WTC11 (cell line): ENCODE results near the gene SEPTIN8. TPM values are rescaled to one million over a fixed set of nuclear protein-coding genes. Genes with fewer than 3 reads are reported as not detected.
A peak's percentile ranks its signal among the peaks of the same experiment; 100 is the strongest.

Source experiments
- ATAC-seq: fragments of 200-7000 bp; cut with Tn5 transposase; 2 replicates; pipeline ENCODE4 v1.10.0; 2021; ENCODE audit warnings: mild to moderate bottlenecking, moderate library complexity
- CTCF ChIA-PET: fragments of 300-600 bp; sonication (Branson Sonifier 250); formaldehyde crosslinking; loops from one replicate; lab custom pipeline; 2021; ENCODE audit warnings: antibody characterized with exemption; lab: Charles Lee
- POLR2A ChIA-PET: fragments of 350-600 bp; sonication (Branson Sonifier 250); formaldehyde crosslinking; loops from one replicate; lab custom pipeline; 2021; ENCODE audit warnings: antibody characterized with exemption; lab: Charles Lee
- DNase-seq: peaks from one replicate; pipeline ENCODE4 v3.0.0; 2021; ENCODE audit warnings: low spot score
- H3K27ac Mint-ChIP-seq: 2 replicates; pipeline ENCODE4 v1.8.0; 2021; ENCODE audit warnings: mixed read lengths
- H3K27me3 Mint-ChIP-seq: 2 replicates; pipeline ENCODE4 v1.8.0; 2021; ENCODE audit warnings: low read depth, mild to moderate bottlenecking, moderate library complexity, mixed read lengths
- H3K36me3 Mint-ChIP-seq: 2 replicates; pipeline ENCODE4 v1.8.0; 2021; ENCODE audit warnings: mixed read lengths
- H3K4me1 Mint-ChIP-seq: 2 replicates; pipeline ENCODE4 v1.8.0; 2022; ENCODE audit warnings: mixed read lengths
- H3K4me3 Mint-ChIP-seq: 2 replicates; pipeline ENCODE4 v1.8.0; 2021; ENCODE audit warnings: mild to moderate bottlenecking, moderate library complexity, mixed read lengths
- H3K9me3 Mint-ChIP-seq: 2 replicates; pipeline ENCODE4 v1.8.0; 2021; ENCODE audit warnings: mixed read lengths
- ATF1 ChIP-seq: sonication (generic); formaldehyde crosslinking; IDR thresholded peaks from 2 replicates; pipeline ENCODE4 v1.8.1; 2023; ENCODE audit warnings: mild to moderate bottlenecking, moderate library complexity, missing genetic modification reagents
- ESRRA ChIP-seq: sonication (generic); formaldehyde crosslinking; IDR thresholded peaks from 2 replicates; pipeline ENCODE4 v1.8.1; 2022; ENCODE audit warnings: mild to moderate bottlenecking, missing genetic modification reagents, borderline replicate concordance
- FOXP1 ChIP-seq: sonication (generic); formaldehyde crosslinking; IDR thresholded peaks from 2 replicates; pipeline ENCODE4 v1.8.0; 2022; ENCODE audit warnings: missing genetic modification reagents, mild to moderate bottlenecking, moderate library complexity, borderline replicate concordance
- GABPB1 ChIP-seq: sonication (generic); formaldehyde crosslinking; IDR thresholded peaks from 2 replicates; pipeline ENCODE4 v1.8.1; 2023; ENCODE audit warnings: mild to moderate bottlenecking, missing genetic modification reagents
- NFE2L1 ChIP-seq: sonication (generic); formaldehyde crosslinking; IDR thresholded peaks from 2 replicates; pipeline ENCODE4 v1.8.1; 2023; ENCODE audit warnings: missing genetic modification reagents
- NFYB ChIP-seq: sonication (generic); formaldehyde crosslinking; conservative IDR thresholded peaks from 2 replicates; pipeline ENCODE4 v1.8.0; 2022; ENCODE audit warnings: low read depth, missing genetic modification reagents
- NR1H2 ChIP-seq: sonication (generic); formaldehyde crosslinking; IDR thresholded peaks from 2 replicates; pipeline ENCODE4 v1.9.0; 2021; ENCODE audit warnings: mild to moderate bottlenecking, moderate library complexity, missing genetic modification reagents
- RELA ChIP-seq: sonication (generic); formaldehyde crosslinking; IDR thresholded peaks from 2 replicates; pipeline ENCODE4 v1.8.1; 2022; ENCODE audit warnings: missing genetic modification reagents, mild to moderate bottlenecking, borderline replicate concordance
- TCF7 ChIP-seq: sonication (generic); formaldehyde crosslinking; IDR thresholded peaks from 2 replicates; pipeline ENCODE4 v1.8.0; 2022; ENCODE audit warnings: mild to moderate bottlenecking, low read depth, missing genetic modification reagents, moderate library complexity
- ZNF138 ChIP-seq: sonication (generic); formaldehyde crosslinking; conservative IDR thresholded peaks from 2 replicates; pipeline ENCODE4 v1.8.1; 2022; ENCODE audit warnings: mild to moderate bottlenecking, moderate library complexity, missing genetic modification reagents
- ZNF396 ChIP-seq: fragments of 250-450 bp; sonication (Bioruptor Pico); IDR thresholded peaks from 2 replicates; pipeline ENCODE4 v1.8.0; 2021; ENCODE audit warnings: mild to moderate bottlenecking, moderate library complexity, borderline replicate concordance
- ZNF423 ChIP-seq: fragments of 250-450 bp; sonication (Bioruptor Pico); IDR thresholded peaks from 2 replicates; pipeline ENCODE4 v2.1.2; 2022; ENCODE audit warnings: mild to moderate bottlenecking, moderate library complexity
- total RNA-seq: library from RNA; stranded (reverse); gene quantifications from 3 replicates; pipeline ENCODE4 v1.2.3, GENCODE V29; 2021
- TF ChIP-seq, protein P1 (sequence below): sonication (generic); formaldehyde crosslinking; IDR thresholded peaks from 2 replicates; pipeline ENCODE4 v1.8.0; 2022; ENCODE audit warnings: missing genetic modification reagents
- TF ChIP-seq, protein P2 (sequence below): sonication (generic); formaldehyde crosslinking; IDR thresholded peaks from 2 replicates; pipeline ENCODE4 v1.8.1; 2023; ENCODE audit warnings: mild to moderate bottlenecking, missing genetic modification reagents, moderate library complexity
- TF ChIP-seq, protein P3 (sequence below): sonication (generic); formaldehyde crosslinking; IDR thresholded peaks from 2 replicates; pipeline ENCODE4 v1.8.1; 2022; ENCODE audit warnings: mild to moderate bottlenecking, missing genetic modification reagents, moderate library complexity, borderline replicate concordance

Gene SEPTIN8
- total RNA-seq, 1 experiment from 2014 or later = 35.8 TPM

DNA sequence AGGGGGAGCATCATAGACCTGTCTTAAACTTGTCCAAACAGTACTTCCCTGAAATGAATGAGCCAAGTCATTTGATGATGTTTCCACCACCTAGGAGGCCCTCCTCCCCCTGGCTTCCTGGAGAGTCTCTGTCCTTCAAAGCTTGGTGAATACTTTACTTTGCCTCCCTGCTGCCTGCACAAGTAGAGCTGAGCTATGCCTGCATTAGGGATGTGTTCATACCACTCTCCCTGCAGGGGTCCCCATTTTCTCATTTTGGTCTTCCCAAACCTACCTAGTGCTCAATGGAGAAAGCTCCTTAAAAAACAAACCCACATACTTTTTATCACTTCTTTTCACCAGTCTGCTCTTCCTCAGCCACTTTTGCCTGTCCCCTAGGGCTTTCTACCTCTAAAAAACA lies 22.1 kb downstream of the SEPTIN8 start:
- peaks cover 9% of the 10 kb centered on the region for H3K27me3 Mint-ChIP-seq

DNA sequence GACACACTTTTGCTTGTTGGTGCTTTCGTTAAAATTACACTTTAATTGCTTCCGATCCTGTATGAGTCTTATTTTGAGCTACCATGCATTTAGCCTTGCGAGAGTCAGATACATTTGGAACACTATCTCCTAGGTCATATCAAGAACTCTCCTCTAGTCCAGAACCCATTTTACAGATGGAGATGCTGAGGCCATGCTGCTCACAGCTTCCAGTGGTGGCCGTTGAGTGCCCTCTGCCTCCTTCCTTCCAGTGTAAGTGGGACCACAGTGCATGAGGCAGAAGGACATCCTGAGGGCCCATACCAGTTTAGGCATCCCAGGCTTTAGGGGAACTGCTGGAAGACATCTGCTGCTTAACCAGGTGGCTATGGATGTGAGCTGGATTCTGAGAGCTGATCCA lies 22.9 kb downstream of the SEPTIN8 start:
- Mint-ChIP-seq H3K27ac (no peak overlapping the region), H3K9me3 (no peaks in the 10 kb centered on the region), H3K4me3 (no peak overlapping the region), H3K36me3 (no peaks in the 10 kb centered on the region), H3K4me1 (peaks cover 16% of the 10 kb centered on the region), H3K27me3 (peaks cover 17% of the 10 kb centered on the region)
- no peak for TF ChIP-seq ATF1 (CRISPR knock-in tag)
- TF ChIP-seq NFE2L1 (CRISPR knock-in tag) = no peak
- no peak for TF ChIP-seq TCF7
- TF ChIP-seq ZNF138 (CRISPR knock-in tag) = no peak
- TF ChIP-seq NFYB (CRISPR knock-in tag) = no peak
- TF ChIP-seq, protein P1, sequence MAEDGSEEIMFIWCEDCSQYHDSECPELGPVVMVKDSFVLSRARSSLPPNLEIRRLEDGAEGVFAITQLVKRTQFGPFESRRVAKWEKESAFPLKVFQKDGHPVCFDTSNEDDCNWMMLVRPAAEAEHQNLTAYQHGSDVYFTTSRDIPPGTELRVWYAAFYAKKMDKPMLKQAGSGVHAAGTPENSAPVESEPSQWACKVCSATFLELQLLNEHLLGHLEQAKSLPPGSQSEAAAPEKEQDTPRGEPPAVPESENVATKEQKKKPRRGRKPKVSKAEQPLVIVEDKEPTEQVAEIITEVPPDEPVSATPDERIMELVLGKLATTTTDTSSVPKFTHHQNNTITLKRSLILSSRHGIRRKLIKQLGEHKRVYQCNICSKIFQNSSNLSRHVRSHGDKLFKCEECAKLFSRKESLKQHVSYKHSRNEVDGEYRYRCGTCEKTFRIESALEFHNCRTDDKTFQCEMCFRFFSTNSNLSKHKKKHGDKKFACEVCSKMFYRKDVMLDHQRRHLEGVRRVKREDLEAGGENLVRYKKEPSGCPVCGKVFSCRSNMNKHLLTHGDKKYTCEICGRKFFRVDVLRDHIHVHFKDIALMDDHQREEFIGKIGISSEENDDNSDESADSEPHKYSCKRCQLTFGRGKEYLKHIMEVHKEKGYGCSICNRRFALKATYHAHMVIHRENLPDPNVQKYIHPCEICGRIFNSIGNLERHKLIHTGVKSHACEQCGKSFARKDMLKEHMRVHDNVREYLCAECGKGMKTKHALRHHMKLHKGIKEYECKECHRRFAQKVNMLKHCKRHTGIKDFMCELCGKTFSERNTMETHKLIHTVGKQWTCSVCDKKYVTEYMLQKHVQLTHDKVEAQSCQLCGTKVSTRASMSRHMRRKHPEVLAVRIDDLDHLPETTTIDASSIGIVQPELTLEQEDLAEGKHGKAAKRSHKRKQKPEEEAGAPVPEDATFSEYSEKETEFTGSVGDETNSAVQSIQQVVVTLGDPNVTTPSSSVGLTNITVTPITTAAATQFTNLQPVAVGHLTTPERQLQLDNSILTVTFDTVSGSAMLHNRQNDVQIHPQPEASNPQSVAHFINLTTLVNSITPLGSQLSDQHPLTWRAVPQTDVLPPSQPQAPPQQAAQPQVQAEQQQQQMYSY (CRISPR knock-in tag) = no peak
- no peak for TF ChIP-seq GABPB1 (CRISPR knock-in tag)
- TF ChIP-seq, protein P2, sequence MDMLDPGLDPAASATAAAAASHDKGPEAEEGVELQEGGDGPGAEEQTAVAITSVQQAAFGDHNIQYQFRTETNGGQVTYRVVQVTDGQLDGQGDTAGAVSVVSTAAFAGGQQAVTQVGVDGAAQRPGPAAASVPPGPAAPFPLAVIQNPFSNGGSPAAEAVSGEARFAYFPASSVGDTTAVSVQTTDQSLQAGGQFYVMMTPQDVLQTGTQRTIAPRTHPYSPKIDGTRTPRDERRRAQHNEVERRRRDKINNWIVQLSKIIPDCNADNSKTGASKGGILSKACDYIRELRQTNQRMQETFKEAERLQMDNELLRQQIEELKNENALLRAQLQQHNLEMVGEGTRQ (CRISPR knock-in tag) = no peak
- no peak for DNase-seq
- ATAC-seq = no peak
- ChIA-PET CTCF (interaction anchor here (0.6 to 5.4 kb wide), 17 partner anchors 17 to 605 kb away, joined by 3 to 92 read pairs (median 6); partner anchors contain the start of genes KIF3A, SEPTIN8, SHROOM1 and SOWAHA), POLR2A (interaction anchor here (0.6 to 0.7 kb wide), 2 partner anchors 12 to 100 kb away, joined by 3 read pairs; no protein-coding TSS in a partner anchor)

More for the DNA sequence above, 22.1 kb downstream of the SEPTIN8 start:
- TF ChIP-seq FOXP1 (CRISPR knock-in tag) (no peak), ZNF423 (CRISPR knock-in tag) (peak; percentile 60; the same call in 1 of the 2 replicates)
- Mint-ChIP-seq H3K4me1 (peaks cover 16% of the 10 kb centered on the region), H3K9me3 (no peaks in the 10 kb centered on the region), H3K4me3 (no peak overlapping the region), H3K36me3 (no peaks in the 10 kb centered on the region; the same call in 1 of the 2 replicates), H3K27ac (no peak overlapping the region; the same call in 1 of the 2 replicates)
- DNase-seq (no peak), ATAC-seq (peak; percentile 65)
- POLR2A ChIA-PET = interaction anchor here (0.6 kb wide), 1 partner anchor 62 kb away, joined by 3 read pairs; no protein-coding TSS in a partner anchor
- CTCF ChIA-PET = interaction anchor here (0.6 to 5.4 kb wide), 21 partner anchors 10 to 228 kb away, joined by 3 to 92 read pairs (median 6); partner anchors contain the start of genes GDF9, KIF3A, SEPTIN8 and SOWAHA

DNA sequence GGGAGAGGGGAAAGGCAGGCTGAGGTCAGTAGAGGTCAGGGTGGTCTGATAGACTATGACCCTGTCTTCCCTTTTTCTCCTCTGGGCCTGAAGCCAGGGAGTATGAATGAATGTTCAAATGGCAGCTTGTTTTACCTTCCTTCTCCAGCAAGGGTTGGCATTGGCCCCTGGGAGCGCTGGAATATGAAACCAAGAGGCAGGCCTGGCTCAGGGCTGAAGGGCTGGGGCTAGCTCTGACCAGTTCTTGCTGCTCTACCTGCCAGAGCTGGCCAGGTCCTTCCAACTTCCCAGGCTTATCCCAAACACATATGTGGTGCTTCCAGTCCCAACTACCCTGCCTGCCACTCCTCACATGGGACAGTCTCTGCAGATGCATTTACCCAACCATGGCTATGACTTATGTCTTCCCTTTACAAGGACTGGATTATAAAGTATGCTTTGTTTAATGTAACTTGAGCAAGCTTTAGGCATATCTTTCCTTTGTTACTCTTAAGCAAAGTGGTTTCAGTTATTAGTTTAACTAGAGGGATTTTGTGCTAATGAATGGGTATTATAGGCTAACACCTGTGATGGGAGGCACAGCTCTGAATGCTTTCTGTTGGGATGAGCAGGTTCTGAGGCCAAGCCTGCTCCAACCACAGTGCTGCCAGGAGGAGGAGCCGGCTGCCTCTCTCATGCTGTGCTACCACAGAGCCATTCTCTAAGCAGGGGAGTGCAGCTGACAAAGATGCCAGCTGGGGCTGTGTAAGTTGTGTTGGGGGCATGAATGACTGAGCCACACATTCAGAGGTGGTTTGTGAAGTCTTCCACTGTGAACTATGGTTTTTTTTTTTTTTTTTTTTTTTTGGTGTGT lies 23.7 kb downstream of the SEPTIN8 start:
- Mint-ChIP-seq H3K4me3 (no peak overlapping the region), H3K4me1 (peaks cover 17% of the 10 kb centered on the region), H3K36me3 (no peaks in the 10 kb centered on the region), H3K27ac (peak overlapping the region; percentile 28; the same call in 1 of the 2 replicates), H3K9me3 (no peaks in the 10 kb centered on the region), H3K27me3 (peaks cover 25% of the 10 kb centered on the region)
- ATAC-seq (peak; percentile 91), DNase-seq (peak; percentile 40)
- ChIA-PET CTCF (interaction anchor here (0.6 to 5.4 kb wide), 13 partner anchors 9 to 605 kb away, joined by 3 to 92 read pairs (median 5); partner anchors contain the start of genes GDF9, SEPTIN8, SHROOM1 and SOWAHA), POLR2A (interaction anchor here (0.7 kb wide), 1 partner anchor 101 kb away, joined by 3 read pairs; no protein-coding TSS in a partner anchor)
- no peak for TF ChIP-seq ESRRA (CRISPR knock-in tag)

DNA sequence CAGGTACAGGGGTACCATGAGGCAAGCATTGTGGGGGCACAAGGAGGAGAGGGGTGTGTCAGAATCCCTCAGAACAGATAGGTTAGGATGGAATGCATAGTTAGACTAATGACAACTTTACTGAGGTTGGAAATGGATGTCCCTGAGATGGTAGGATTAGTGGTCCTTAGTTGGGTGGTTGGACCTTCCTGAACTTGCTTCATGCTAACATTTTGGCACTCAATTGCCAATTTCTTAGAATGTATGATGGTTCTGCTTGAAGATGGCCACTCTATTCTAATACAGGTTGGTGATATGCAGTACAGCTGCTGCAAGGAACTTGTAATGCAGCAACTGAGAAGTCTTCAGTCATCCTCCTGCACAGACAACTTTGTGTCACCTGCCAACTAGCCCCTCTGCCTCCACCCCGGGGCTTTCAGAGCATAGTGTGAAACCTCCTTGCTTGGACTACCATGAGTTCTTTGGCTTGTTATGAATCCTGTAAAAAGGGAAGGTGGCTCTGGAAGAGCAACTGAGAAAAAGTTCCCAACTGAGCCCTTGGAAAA lies 24.4 kb downstream of the SEPTIN8 start:
- Mint-ChIP-seq H3K4me1 (peaks cover 19% of the 10 kb centered on the region), H3K4me3 (no peak overlapping the region), H3K27me3 (peaks cover 32% of the 10 kb centered on the region), H3K27ac (no peak overlapping the region), H3K9me3 (no peaks in the 10 kb centered on the region), H3K36me3 (no peaks in the 10 kb centered on the region)
- CTCF ChIA-PET = interaction anchor here (0.9 to 5.4 kb wide), 4 partner anchors 55 to 113 kb away, joined by 4 to 92 read pairs (median 30); partner anchors contain the start of genes GDF9, SOWAHA and UQCRQ
- ATAC-seq (no peak), DNase-seq (no peak)
- POLR2A ChIA-PET = no interaction called here
- TF ChIP-seq ZNF396 (CRISPR knock-in tag) (no peak), NR1H2 (no peak), RELA (no peak)
- TF ChIP-seq, protein P1 (CRISPR knock-in tag) = no peak
- TF ChIP-seq, protein P3, sequence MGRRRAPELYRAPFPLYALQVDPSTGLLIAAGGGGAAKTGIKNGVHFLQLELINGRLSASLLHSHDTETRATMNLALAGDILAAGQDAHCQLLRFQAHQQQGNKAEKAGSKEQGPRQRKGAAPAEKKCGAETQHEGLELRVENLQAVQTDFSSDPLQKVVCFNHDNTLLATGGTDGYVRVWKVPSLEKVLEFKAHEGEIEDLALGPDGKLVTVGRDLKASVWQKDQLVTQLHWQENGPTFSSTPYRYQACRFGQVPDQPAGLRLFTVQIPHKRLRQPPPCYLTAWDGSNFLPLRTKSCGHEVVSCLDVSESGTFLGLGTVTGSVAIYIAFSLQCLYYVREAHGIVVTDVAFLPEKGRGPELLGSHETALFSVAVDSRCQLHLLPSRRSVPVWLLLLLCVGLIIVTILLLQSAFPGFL = no peak
